Lower lobe of right lung (tissue), 2 donors: ENCODE measurements around the gene TLX2. TPM values are rescaled to one million over a fixed set of nuclear protein-coding genes. Genes with fewer than 3 reads are reported as not detected.

Experiments used
- ATAC-seq, 2 donors: fragments of 200-7000 bp; cut with Tn5 transposase; one replicate each; pipeline ENCODE4 v1.9.1; 2020 to 2022; ENCODE audit warnings: mild to moderate bottlenecking in 2 of 2, moderate library complexity in 2 of 2
- DNase-seq: peaks from one replicate; pipeline ENCODE4 v3.0.0-alpha.2; 2020
- H3K27ac ChIP-seq: fragments of 200-600 bp; one replicate; pipeline ENCODE4 v1.8.0; 2022
- H3K27me3 ChIP-seq: fragments of 200-600 bp; one replicate; pipeline ENCODE4 v1.8.0; 2022; ENCODE audit warnings: low read depth
- H3K36me3 ChIP-seq: fragments of 200-600 bp; one replicate; pipeline ENCODE4 v1.8.0; 2022; ENCODE audit warnings: mild to moderate bottlenecking
- H3K4me1 ChIP-seq: fragments of 200-600 bp; one replicate; pipeline ENCODE4 v1.8.0; 2022
- H3K4me3 ChIP-seq: fragments of 200-600 bp; one replicate; pipeline ENCODE4 v1.8.0; 2022; ENCODE audit warnings: mild to moderate bottlenecking
- H3K9me3 ChIP-seq: fragments of 200-600 bp; one replicate; pipeline ENCODE4 v1.8.0; 2022
- CTCF ChIP-seq: fragments of 200-600 bp; IDR thresholded peaks from one replicate; pipeline ENCODE4 v1.8.0; 2022; ENCODE audit warnings: antibody characterized with exemption, mild to moderate bottlenecking
- intact Hi-C: fragments of 100-400 bp; cut with DNase I; formaldehyde crosslinking; loops from one replicate; pipeline ENCODE4 v1.11.0; 2022
- total RNA-seq: library from RNA; stranded (reverse); fragmentation: NEBNext Ultra II Directional; extraction: Animal tissue kit (Norgen Biotek cat#: 25700); gene quantifications from one replicate; pipeline ENCODE4 v1.2.1, GENCODE V29; 2021
- donor health status: DM: no; HTN: yes; CAD: no; lungs with severe emphysema.

Gene TLX2
- total RNA-seq, 1 donor from 2014 or later: not detected

- intact Hi-C loops: no loop called here
- H3K27ac ChIP-seq: peak within 1 kb of the TSS; percentile 99
- ATAC-seq (peak; percentile 95 to 96), DNase-seq (peak; percentile 99)
- peak; percentile 44 for TF ChIP-seq CTCF
- H3K4me1 ChIP-seq: peaks cover 48% of the 10 kb centered on the region
- peaks cover 16% of the 10 kb centered on the region for H3K36me3 ChIP-seq
- peak within 1 kb of the TSS; percentile 77 for H3K4me3 ChIP-seq
- no peaks in the 10 kb centered on the region for H3K9me3 ChIP-seq
- peaks cover 31% of the 10 kb centered on the region for H3K27me3 ChIP-seq
These were observed 6.9 kb upstream of the TLX2 start, which contains the start of gene PCGF1 for GRCh38 chr2:74507145-74507925. PCGF1 (minus strand) TSS chr2:74507695; CDS start chr2:74507668, 27 bp downstream.

- Histone ChIP-seq H3K4me1 (peaks cover 45% of the 10 kb centered on the region), H3K27ac (peak overlapping the region; percentile 99), H3K36me3 (peaks cover 16% of the 10 kb centered on the region), H3K9me3 (no peaks in the 10 kb centered on the region), H3K4me3 (peak overlapping the region; percentile 77), H3K27me3 (peaks cover 34% of the 10 kb centered on the region)
- peak; percentile 59 for DNase-seq
- TF ChIP-seq CTCF: no peak
- intact Hi-C loops: no loop called here
- ATAC-seq: peak; percentile 6 to 13
These were observed 6.2 kb upstream of the TLX2 start for GRCh38 chr2:74507926-74508520.

GRCh38 chr2:74510272-74510671, 4.0 kb upstream of the TLX2 start:
- Histone ChIP-seq H3K36me3 (peaks cover 9% of the 10 kb centered on the region), H3K9me3 (no peaks in the 10 kb centered on the region), H3K27me3 (peaks cover 57% of the 10 kb centered on the region), H3K4me1 (peaks cover 42% of the 10 kb centered on the region), H3K27ac (no peak overlapping the region), H3K4me3 (no peak overlapping the region)
- DNase-seq (no peak), ATAC-seq (no peak)
- intact Hi-C loops: no loop called here
- no peak for TF ChIP-seq CTCF

GRCh38 chr2:74511104-74511989, 2.9 kb upstream of the TLX2 start:
- Histone ChIP-seq H3K4me1 (peaks cover 42% of the 10 kb centered on the region), H3K36me3 (no peaks in the 10 kb centered on the region), H3K4me3 (no peak overlapping the region), H3K9me3 (no peaks in the 10 kb centered on the region), H3K27ac (no peak overlapping the region), H3K27me3 (peaks cover 67% of the 10 kb centered on the region)
- no peak for TF ChIP-seq CTCF
- no peak for ATAC-seq
- DNase-seq: no peak
- intact Hi-C loops: no loop called here

- no peak for TF ChIP-seq CTCF
- DNase-seq (no peak), ATAC-seq (no peak)
- intact Hi-C loops: no loop called here
- Histone ChIP-seq H3K36me3 (no peaks in the 10 kb centered on the region), H3K9me3 (no peaks in the 10 kb centered on the region), H3K27ac (no peak overlapping the region), H3K27me3 (peaks cover 84% of the 10 kb centered on the region), H3K4me1 (peaks cover 36% of the 10 kb centered on the region), H3K4me3 (no peak overlapping the region)
These were observed 1.3 kb upstream of the TLX2 start for GRCh38 chr2:74512744-74513604.
